Measurements from ENCODE around the gene GLYAT.

The GLYAT gene

GRCh38 chr11:58731819-58732218, at the start of gene GLYAT:
Gene GLYAT (minus strand): TSS chr11:58731943. CDS start chr11:58724496, 7,447 bp downstream.
- DNase-seq = no peak

GRCh38 chr11:58781345-58781744, 49.6 kb upstream of the GLYAT start:
- DNase-seq = no peak

GRCh38 chr11:58780578-58780977, 48.8 kb upstream of the GLYAT start:
- no peak for DNase-seq

- no peak for DNase-seq
Observed at GRCh38 chr11:58776891-58777710, 45.4 kb upstream of the GLYAT start.

- no peak for DNase-seq
Observed at GRCh38 chr11:58775066-58775708, 43.4 kb upstream of the GLYAT start.

GRCh38 chr11:58774164-58774593, 42.4 kb upstream of the GLYAT start:
- DNase-seq = no peak

- DNase-seq = no peak
Observed at GRCh38 chr11:58773337-58773736, 41.6 kb upstream of the GLYAT start.

- DNase-seq = no peak
Observed at GRCh38 chr11:58772329-58773285, 40.9 kb upstream of the GLYAT start.

GRCh38 chr11:58771458-58771855, 39.7 kb upstream of the GLYAT start:
- DNase-seq = no peak

- no peak for DNase-seq
Observed at GRCh38 chr11:58770627-58771457, 39.1 kb upstream of the GLYAT start.

- DNase-seq = no peak
Observed at GRCh38 chr11:58770166-58770565, 38.4 kb upstream of the GLYAT start.

- no peak for DNase-seq
Observed at GRCh38 chr11:58769308-58769707, 37.6 kb upstream of the GLYAT start.

- no peak for DNase-seq
Observed at GRCh38 chr11:58768137-58768536, 36.4 kb upstream of the GLYAT start.

GRCh38 chr11:58765078-58765477, 33.3 kb upstream of the GLYAT start:
- DNase-seq = no peak

- no peak for DNase-seq
Observed at GRCh38 chr11:58763120-58763490, 31.4 kb upstream of the GLYAT start.

GRCh38 chr11:58762284-58763119, 30.8 kb upstream of the GLYAT start:
- DNase-seq = no peak

GRCh38 chr11:58757439-58757838, 25.7 kb upstream of the GLYAT start:
- DNase-seq = no peak

GRCh38 chr11:58745705-58746364, 14.1 kb upstream of the GLYAT start:
- DNase-seq = no peak

GRCh38 chr11:58744988-58745704, 13.4 kb upstream of the GLYAT start:
- DNase-seq = no peak

All from CD4-positive, alpha-beta T cell treated with Interferon alpha-2 for 1 hour (primary cell).